Pancreas (tissue), 10 donors: ENCODE results near the gene PPM1F. TPM values are rescaled to one million over a fixed set of nuclear protein-coding genes. Genes with fewer than 3 reads are reported as not detected.

Experiments
- ATAC-seq, 4 donors: fragments of 200-7000 bp; cut with Tn5 transposase; one replicate each; pipeline versions ENCODE4 v1.8.0 to v1.9.1; 2020; ENCODE audit warnings: mild to moderate bottlenecking in 4 of 4, moderate library complexity in 4 of 4
- DNase-seq, 6 donors: peaks; one replicate each; pipeline ENCODE4 v3.0.0-alpha.2; 2020
- FAIRE-seq: peaks from 2 replicates; lab custom pipeline; 2012; peaks lifted over from hg19 to GRCh38; lab: Jason Lieb, UNC
- H3K27ac ChIP-seq, 4 donors: fragments of 200-600 bp; sonication (generic); 1 replicate in 3 of 4; 2 replicates in 1 of 4; pipeline versions ENCODE4 v1.5.0 to v1.8.0; 2020
- H3K27me3 ChIP-seq, 4 donors: fragments of 200-600 bp; one replicate each; pipeline ENCODE4 v1.8.0; 2021
- H3K36me3 ChIP-seq, 3 donors: fragments of 200-600 bp; sonication (generic) in 1 of 3; one replicate each; pipeline versions ENCODE4 v1.5.0 to v1.8.0; 2020 to 2021
- H3K4me1 ChIP-seq, 3 donors: fragments of 200-600 bp; one replicate each; pipeline ENCODE4 v1.8.0; 2021
- H3K4me3 ChIP-seq, 4 donors: fragments of 200-600 bp; sonication (generic) in 2 of 4; one replicate each; pipeline versions ENCODE4 v1.5.0 to v1.8.0; 2020 to 2021
- H3K9me3 ChIP-seq, 4 donors: fragments of 200-600 bp; one replicate each; pipeline ENCODE4 v1.8.0; 2021
- CTCF ChIP-seq, 4 donors: fragments of 200-600 bp; sonication (generic) in 3 of 4; IDR thresholded peaks; one replicate each; pipeline versions ENCODE4 v1.5.0 to v1.8.0; 2021; ENCODE audit warnings: antibody characterized with exemption in 4 of 4
- WGBS, 2 donors: extraction: QIAGEN DNeasy Blood & Tissue Kit; methylation state at CpG; one replicate each; pipeline ENCODE4 v1.1.7; 2013; 5-methylcytosine and 5-hydroxymethylcytosine counted together
- intact Hi-C, 3 donors: fragments of 100-400 bp; cut with DNase I; formaldehyde crosslinking; loops; one replicate each; pipeline versions ENCODE4 v1.11.1 to v1.14.2; 2022
- polyA plus RNA-seq, 2 donors: library from polyadenylated mRNA; stranded (reverse); fragments of 200-250 nt; gene quantifications; one replicate each; pipeline ENCODE4 v1.2.3, GENCODE V29; 2013
- total RNA-seq, 6 donors: library from RNA; stranded (reverse); fragmentation: NEBNext Ultra II Directional in 4 of 6; extraction: Animal tissue kit (Norgen Biotek cat#: 25700) in 4 of 6; gene quantifications; one replicate each; pipeline versions ENCODE4 v1.2.1 to v1.2.4, GENCODE V29; 2021 to 2023
- donor health status: healthy with polysubstance abuse.
- donor health status: DM: no; HTN: no; CAD: no; lungs with moderate emphysema.
- donor health status: DM: no; HTN: no; CAD: no.
- donor health status: control.
- donor health status: control.
- donor health status: Bipolar disorder and iron deficiency.
- donor health status: DM: yes; HTN: yes; CAD: no.
- donor health status: DM: no; HTN: no; CAD: no.
- donor health status: DM: no; HTN: no; CAD: no.
- donor health status: DM: yes; HTN: yes; CAD: no.

The PPM1F gene
- total and polyA plus RNA-seq, 8 donors: 9.2 to 16.0 (median 10.2) TPM

GRCh38 chr22:21972293-21972779, 19.7 kb upstream of the PPM1F start:
- Histone ChIP-seq H3K4me3 (no peak overlapping the region), H3K27me3 (no peaks in the 10 kb centered on the region), H3K27ac (no peak overlapping the region), H3K36me3 (peaks cover 0 to 56% (median 28%) of the 10 kb centered on the region in 3 donors), H3K9me3 (no peaks in the 10 kb centered on the region), H3K4me1 (no peaks in the 10 kb centered on the region)
- intact Hi-C loops: no loop called here
- ATAC-seq: peak; percentile 56 to 76 (median 64)
- peak; percentile 70 to 85 (median 78) for TF ChIP-seq CTCF (IDR thresholded peaks at IDR 0.05)
- DNase-seq: peak in 2 of 6 donors; percentile 27 to 42
- FAIRE-seq: no peak
- 64 to 67% methylated on average over 7 of the region's 7 CpGs for WGBS, 2 donors

GRCh38 chr22:21971858-21972275, 19.2 kb upstream of the PPM1F start:
- Histone ChIP-seq H3K27ac (no peak overlapping the region), H3K9me3 (no peaks in the 10 kb centered on the region), H3K36me3 (peaks cover 0 to 60% (median 32%) of the 10 kb centered on the region in 3 donors), H3K4me1 (no peaks in the 10 kb centered on the region), H3K27me3 (no peaks in the 10 kb centered on the region), H3K4me3 (no peak overlapping the region)
- TF ChIP-seq CTCF (IDR thresholded peaks at IDR 0.05): no peak
- intact Hi-C loops: no loop called here
- DNase-seq (peak in 1 of 6 donors; percentile 39), ATAC-seq (no peak), FAIRE-seq (no peak)
- 82 to 83% methylated on average over 7 of the region's 7 CpGs for WGBS, 2 donors

GRCh38 chr22:21970800-21971617, 18.4 kb upstream of the PPM1F start:
- Histone ChIP-seq H3K4me1 (no peaks in the 10 kb centered on the region), H3K9me3 (no peaks in the 10 kb centered on the region), H3K27ac (no peak overlapping the region), H3K36me3 (peaks cover 0 to 68% (median 36%) of the 10 kb centered on the region in 3 donors), H3K4me3 (no peak overlapping the region), H3K27me3 (no peaks in the 10 kb centered on the region)
- ATAC-seq (no peak), DNase-seq (peak in 1 of 6 donors; percentile 52), FAIRE-seq (no peak)
- intact Hi-C loops: no loop called here
- 89 to 96% methylated on average over 18 of the region's 18 CpGs for WGBS, 2 donors
- TF ChIP-seq CTCF (IDR thresholded peaks at IDR 0.05): no peak

- 90 to 96% methylated on average over 19 of the region's 19 CpGs for whole genome bisulfite sequencing, 2 donors
- peak in 1 of 6 donors; percentile 62 for DNase-seq
Measured at GRCh38 chr22:21970037-21970799, 17.6 kb upstream of the PPM1F start.

More at GRCh38 chr22:21970037-21970799, 17.6 kb upstream of the PPM1F start:
- TF ChIP-seq CTCF (IDR thresholded peaks at IDR 0.05): no peak
- intact Hi-C loops: no loop called here
- no peaks in the 10 kb centered on the region for H3K4me1 ChIP-seq
- FAIRE-seq (no peak), ATAC-seq (no peak)
- H3K27me3 ChIP-seq: no peaks in the 10 kb centered on the region
- no peaks in the 10 kb centered on the region for H3K9me3 ChIP-seq
- H3K36me3 ChIP-seq: peaks cover 0 to 68% (median 36%) of the 10 kb centered on the region in 3 donors
- no peak overlapping the region for H3K27ac ChIP-seq
- H3K4me3 ChIP-seq: no peak overlapping the region
